Activated CD8-positive, alpha-beta T cell treated with anti-CD3 and anti-CD28 coated beads for 36 hours (primary cell): ENCODE results near the gene SLC12A5. TPM values are rescaled to one million over a fixed set of nuclear protein-coding genes. Genes with fewer than 3 reads are reported as not detected.
"Not testable (repeated sequence)": the region's sequence is repeated elsewhere in the genome, so short reads cannot be mapped to it uniquely, and the experiment has no call there.

Experiments
- ATAC-seq: fragments of 200-7000 bp; cut with Tn5 transposase; one replicate; pipeline ENCODE4 v1.10.0; 2021; ENCODE audit warnings: mild to moderate bottlenecking, moderate library complexity
- CTCF ChIA-PET: fragments of 350-600 bp; sonication (Branson Sonifier 250); formaldehyde crosslinking; loops from one replicate; lab custom pipeline; 2021; ENCODE audit warnings: antibody characterized with exemption; lab: Charles Lee
- POLR2A ChIA-PET: fragments of 350-600 bp; sonication (Branson Sonifier 250); formaldehyde crosslinking; loops from one replicate; lab custom pipeline; 2021; ENCODE audit warnings: antibody characterized with exemption; lab: Charles Lee
- DNase-seq: peaks from one replicate; pipeline ENCODE4 v3.0.0-alpha.2; 2020
- H3K27ac Mint-ChIP-seq: one replicate; pipeline ENCODE4 v1.8.0; 2021; ENCODE audit warnings: mild to moderate bottlenecking, mixed read lengths
- H3K27me3 Mint-ChIP-seq: one replicate; pipeline ENCODE4 v1.8.0; 2021; ENCODE audit warnings: mixed read lengths
- H3K36me3 Mint-ChIP-seq: one replicate; pipeline ENCODE4 v1.8.0; 2021; ENCODE audit warnings: low read depth, mixed read lengths
- H3K4me1 Mint-ChIP-seq: one replicate; pipeline ENCODE4 v1.8.0; 2021; ENCODE audit warnings: low read depth, mixed read lengths
- H3K4me3 Mint-ChIP-seq: one replicate; pipeline ENCODE4 v1.8.0; 2021; ENCODE audit warnings: mild to moderate bottlenecking, moderate library complexity, mixed read lengths
- H3K9me3 Mint-ChIP-seq: one replicate; pipeline ENCODE4 v1.8.0; 2021; ENCODE audit warnings: mixed read lengths
- intact Hi-C: fragments of 100-400 bp; cut with micrococcal nuclease; formaldehyde crosslinking; loops from one replicate; pipeline ENCODE4 v1.10.0; 2022
- total RNA-seq, 2 experiments: library from RNA; stranded (reverse); gene quantifications; one replicate each; pipeline ENCODE4 v1.2.3, GENCODE V29; 2021
- TF ChIP-seq, protein P1 (sequence below): fragments of 200-600 bp; IDR thresholded peaks from one replicate; pipeline ENCODE4 v1.8.0; 2022; ENCODE audit warnings: antibody characterized with exemption, mild to moderate bottlenecking

The SLC12A5 gene
- total RNA-seq, 2 experiments from 2014 or later = 0.43 TPM; not detected in 1

DNA sequence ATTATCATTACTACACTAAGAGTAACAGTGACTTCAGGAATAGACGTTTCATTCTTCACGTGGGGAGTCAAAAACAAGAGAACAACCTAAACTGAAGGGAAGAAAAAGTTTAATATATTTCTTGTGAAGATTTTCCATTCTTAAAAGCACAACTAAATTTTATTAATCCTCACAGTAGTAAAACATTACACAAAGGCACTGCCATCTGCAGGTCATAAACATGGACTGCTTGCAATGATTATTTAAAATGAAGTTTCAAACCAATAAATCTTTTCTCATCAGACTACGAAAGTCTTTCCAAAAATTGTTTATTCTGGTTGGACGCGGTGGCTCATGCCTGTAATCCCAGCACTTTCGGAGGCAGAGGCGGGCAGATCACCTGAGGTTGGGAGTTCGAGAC lies 58.1 kb downstream of the SLC12A5 start:
- DNase-seq (no peak), ATAC-seq (no peak)
- Mint-ChIP-seq H3K4me3 (no peak overlapping the region), H3K4me1 (peaks cover 64% of the 10 kb centered on the region), H3K27me3 (no peaks in the 10 kb centered on the region), H3K9me3 (no peaks in the 10 kb centered on the region), H3K27ac (no peak overlapping the region), H3K36me3 (peaks cover 7% of the 10 kb centered on the region)
- CTCF ChIA-PET = interaction anchor here (1.0 to 3.1 kb wide), 6 partner anchors 64 to 117 kb away, joined by 3 to 19 read pairs (median 6); no protein-coding TSS in a partner anchor
- TF ChIP-seq, protein P1, sequence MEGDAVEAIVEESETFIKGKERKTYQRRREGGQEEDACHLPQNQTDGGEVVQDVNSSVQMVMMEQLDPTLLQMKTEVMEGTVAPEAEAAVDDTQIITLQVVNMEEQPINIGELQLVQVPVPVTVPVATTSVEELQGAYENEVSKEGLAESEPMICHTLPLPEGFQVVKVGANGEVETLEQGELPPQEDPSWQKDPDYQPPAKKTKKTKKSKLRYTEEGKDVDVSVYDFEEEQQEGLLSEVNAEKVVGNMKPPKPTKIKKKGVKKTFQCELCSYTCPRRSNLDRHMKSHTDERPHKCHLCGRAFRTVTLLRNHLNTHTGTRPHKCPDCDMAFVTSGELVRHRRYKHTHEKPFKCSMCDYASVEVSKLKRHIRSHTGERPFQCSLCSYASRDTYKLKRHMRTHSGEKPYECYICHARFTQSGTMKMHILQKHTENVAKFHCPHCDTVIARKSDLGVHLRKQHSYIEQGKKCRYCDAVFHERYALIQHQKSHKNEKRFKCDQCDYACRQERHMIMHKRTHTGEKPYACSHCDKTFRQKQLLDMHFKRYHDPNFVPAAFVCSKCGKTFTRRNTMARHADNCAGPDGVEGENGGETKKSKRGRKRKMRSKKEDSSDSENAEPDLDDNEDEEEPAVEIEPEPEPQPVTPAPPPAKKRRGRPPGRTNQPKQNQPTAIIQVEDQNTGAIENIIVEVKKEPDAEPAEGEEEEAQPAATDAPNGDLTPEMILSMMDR = peak; percentile 51
- POLR2A ChIA-PET = interaction anchor here (1.2 kb wide), 1 partner anchor 13 kb away, joined by 3 read pairs; no protein-coding TSS in a partner anchor
- intact Hi-C loops = loop anchor here (5.0 kb wide), 1 partner anchor 65 kb away; no protein-coding TSS in a partner anchor

DNA sequence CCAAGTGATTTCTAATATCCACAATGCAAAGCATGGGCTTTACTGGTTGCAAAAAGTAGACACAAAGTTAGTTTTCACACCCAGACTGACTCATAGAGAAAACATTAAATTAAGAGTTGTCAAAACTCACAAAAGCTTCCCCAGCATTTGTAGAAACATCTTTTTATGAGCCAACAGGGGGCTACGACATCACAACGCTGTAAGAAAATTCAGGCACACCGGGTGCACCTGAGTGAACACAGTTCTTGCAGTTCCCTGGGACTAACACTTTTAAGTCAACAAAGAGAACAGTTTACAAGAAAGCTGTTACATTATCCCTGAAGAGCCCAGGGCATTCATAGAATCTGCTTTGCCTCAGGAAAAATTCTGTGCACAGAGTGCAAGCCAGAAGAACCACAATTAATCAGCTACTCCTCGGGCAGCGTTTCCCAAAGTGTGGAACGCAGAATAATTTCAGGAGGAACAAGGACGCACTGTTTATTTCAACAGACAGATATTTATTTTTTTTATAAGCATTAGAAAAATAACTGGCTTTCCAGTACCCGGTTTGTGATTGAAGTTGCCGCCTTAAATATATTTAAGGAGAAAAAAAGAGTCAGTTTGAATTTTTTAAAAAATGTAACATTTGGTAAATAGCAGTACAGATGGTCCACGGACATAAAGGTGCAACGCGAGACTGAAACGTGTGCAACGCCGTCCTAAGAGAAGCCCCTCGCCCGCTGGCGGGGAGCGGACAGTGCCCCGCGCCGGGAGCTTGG lies 59.6 kb downstream of the SLC12A5 start:
- Mint-ChIP-seq H3K4me1 (peaks cover 55% of the 10 kb centered on the region), H3K27ac (peak overlapping the region; percentile 88), H3K4me3 (peak overlapping the region; percentile 79), H3K36me3 (peaks cover 7% of the 10 kb centered on the region), H3K27me3 (no peaks in the 10 kb centered on the region), H3K9me3 (no peaks in the 10 kb centered on the region)
- TF ChIP-seq, protein P1 = peak; percentile 35
- ChIA-PET CTCF (interaction anchor here (0.7 to 2.4 kb wide), 10 partner anchors 8 to 118 kb away, joined by 3 to 13 read pairs (median 4); no protein-coding TSS in a partner anchor), POLR2A (interaction anchor here (0.8 to 1.5 kb wide), 2 partner anchors 10 to 18 kb away, joined by 4 to 5 read pairs; no protein-coding TSS in a partner anchor)
- intact Hi-C loops = loop anchor here (5.0 kb wide), 1 partner anchor 66 kb away; no protein-coding TSS in a partner anchor
- peak; percentile 26 for DNase-seq
- no peak for ATAC-seq

DNA sequence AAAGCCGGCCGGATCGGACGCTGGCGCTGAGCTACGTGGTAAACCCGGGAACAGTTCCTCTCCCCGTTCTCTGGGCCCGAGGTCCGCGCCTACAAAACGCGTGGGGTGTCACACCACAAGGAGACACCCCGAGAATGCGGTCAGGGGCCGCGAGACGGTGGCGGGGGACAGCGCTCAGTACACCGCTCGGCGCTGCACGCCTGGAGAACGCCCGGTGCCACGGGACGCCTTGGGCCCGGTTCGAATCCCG lies 60.1 kb downstream of the SLC12A5 start:
- POLR2A ChIA-PET = interaction anchor here (1.5 kb wide), 1 partner anchor 10 kb away, joined by 5 read pairs; no protein-coding TSS in a partner anchor
- DNase-seq = peak; percentile 68
- TF ChIP-seq, protein P1 = no peak
- H3K27me3 Mint-ChIP-seq = no peaks in the 10 kb centered on the region
- peak overlapping the region; percentile 88 for H3K27ac Mint-ChIP-seq
- H3K4me3 Mint-ChIP-seq = peak overlapping the region; percentile 79
- intact Hi-C loops = loop anchor here (5.0 kb wide), 1 partner anchor 67 kb away; no protein-coding TSS in a partner anchor
- H3K36me3 Mint-ChIP-seq = peaks cover 7% of the 10 kb centered on the region
- CTCF ChIA-PET = interaction anchor here (0.7 to 2.4 kb wide), 6 partner anchors 9 to 119 kb away, joined by 3 to 13 read pairs (median 6); no protein-coding TSS in a partner anchor
- ATAC-seq = no peak
- H3K9me3 Mint-ChIP-seq = no peaks in the 10 kb centered on the region
- peaks cover 52% of the 10 kb centered on the region for H3K4me1 Mint-ChIP-seq

DNA sequence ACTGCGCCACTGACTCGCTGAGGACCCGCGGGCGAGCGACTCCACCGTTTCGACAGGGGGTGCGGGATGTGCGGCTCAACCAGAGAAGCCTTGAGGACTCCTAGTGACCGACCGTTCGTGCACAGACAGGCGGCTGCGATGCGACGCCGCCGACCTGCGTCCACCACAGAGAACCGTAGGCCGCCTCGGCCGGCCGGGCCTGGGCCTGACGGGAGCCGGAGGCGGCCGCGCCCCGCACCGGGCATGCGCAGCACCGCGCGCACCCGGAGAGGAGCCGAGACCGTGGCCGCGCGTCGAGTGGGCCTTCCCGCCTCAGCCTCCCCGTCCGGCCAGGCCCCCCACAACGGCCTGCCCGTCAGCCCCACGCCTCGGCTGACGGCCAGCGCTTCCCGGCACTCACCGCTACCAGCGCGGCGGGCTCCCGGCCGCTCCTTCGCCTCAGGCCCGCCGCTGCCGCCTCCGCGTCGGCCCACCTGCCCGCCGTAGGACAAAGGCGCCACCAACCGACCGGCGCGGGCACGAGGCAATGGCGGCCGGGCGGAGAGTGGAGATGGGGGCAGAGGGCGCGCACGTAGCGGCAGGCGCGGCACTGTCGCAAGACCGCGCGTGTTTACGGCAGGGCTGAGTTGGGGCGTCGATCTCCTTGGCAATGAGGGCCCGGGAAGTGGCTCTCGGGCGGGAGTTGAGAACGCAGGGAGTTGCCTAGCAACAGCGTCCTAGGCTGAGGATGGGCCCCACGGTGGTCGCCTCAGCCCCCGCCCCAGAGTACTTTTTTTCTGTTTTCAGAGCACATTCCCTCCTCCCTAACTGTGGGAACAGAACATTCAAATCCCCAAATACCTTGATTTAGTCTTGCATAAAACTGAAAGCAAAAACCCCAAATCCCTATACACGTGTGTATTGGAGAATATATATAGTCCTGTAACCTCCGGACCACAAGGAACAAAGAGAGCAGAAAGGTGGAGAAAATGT lies 60.7 kb downstream of the SLC12A5 start, which contains the start of gene NCOA5:
TSS of gene NCOA5 (minus strand) at position 546 of the 972 bp plus-strand sequence. CDS start 10,538 bp downstream, outside the sequence.
- ChIA-PET CTCF (interaction anchor here (2.1 to 2.4 kb wide), 3 partner anchors 67 to 119 kb away, joined by 8 to 13 read pairs (median 12); no protein-coding TSS in a partner anchor), POLR2A (no interaction called here)
- H3K36me3 Mint-ChIP-seq = peaks cover 7% of the 10 kb centered on the region
- DNase-seq (peak; percentile 96), ATAC-seq (peak; percentile 93)
- intact Hi-C loops = loop anchor here (5.0 kb wide), 1 partner anchor 67 kb away; no protein-coding TSS in a partner anchor
- no peaks in the 10 kb centered on the region for H3K9me3 Mint-ChIP-seq
- H3K27ac Mint-ChIP-seq = peak within 1 kb of the TSS; percentile 88
- peak within 1 kb of the TSS; percentile 79 for H3K4me3 Mint-ChIP-seq
- peaks cover 46% of the 10 kb centered on the region for H3K4me1 Mint-ChIP-seq
- H3K27me3 Mint-ChIP-seq = no peaks in the 10 kb centered on the region
- TF ChIP-seq, protein P1 = peak; percentile 42

DNA sequence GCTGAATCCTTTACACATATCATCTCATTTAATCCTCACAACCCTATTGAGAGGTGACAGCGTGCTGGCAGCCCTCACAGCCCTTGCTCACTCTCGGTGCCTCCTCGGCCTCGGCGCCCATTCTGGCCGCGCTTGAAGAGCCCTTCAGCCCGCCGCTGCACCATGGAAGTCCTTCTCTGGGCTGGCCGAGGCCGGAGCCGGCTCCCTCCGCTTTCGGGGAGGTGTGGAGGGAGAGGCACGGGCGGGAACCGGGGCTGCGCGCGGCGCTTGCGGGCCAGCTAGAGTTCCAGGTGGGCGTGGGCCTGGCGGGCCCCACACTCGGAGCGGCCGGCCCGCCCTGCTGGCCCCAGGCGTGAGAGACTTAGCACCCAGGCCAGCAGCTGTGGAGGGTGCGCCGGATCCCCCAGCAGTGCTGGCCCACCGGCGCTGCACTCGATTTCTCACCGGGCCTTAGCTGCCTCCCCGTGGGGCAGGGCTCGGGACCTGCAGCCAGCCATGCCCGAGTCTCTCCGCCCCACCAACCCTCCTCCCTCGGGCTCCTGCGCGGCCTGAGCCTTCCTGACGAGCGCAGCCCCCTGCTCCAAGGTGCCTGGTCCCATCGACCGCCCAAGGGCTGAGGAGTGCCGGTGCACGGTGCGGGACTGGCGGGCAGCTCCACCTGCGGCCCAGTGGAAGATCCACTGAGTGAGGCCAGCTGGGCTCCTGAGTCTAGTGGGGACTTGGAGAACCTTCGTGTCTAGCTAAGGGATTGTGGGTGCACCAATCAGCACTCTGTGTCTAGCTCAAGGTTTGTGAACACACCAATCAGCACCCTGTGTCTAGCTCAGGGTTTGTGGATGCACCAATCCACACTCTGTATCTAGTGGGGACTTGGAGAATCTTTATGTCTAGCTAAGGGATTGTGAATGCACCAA lies 62.9 kb downstream of the SLC12A5 start:
- H3K4me3 Mint-ChIP-seq, H3K9me3 Mint-ChIP-seq, H3K27ac Mint-ChIP-seq, H3K27me3 Mint-ChIP-seq, H3K36me3 Mint-ChIP-seq, DNase-seq, intact Hi-C loops, POLR2A ChIA-PET, ATAC-seq: not testable (repeated sequence)
- peaks cover 27% of the 10 kb centered on the region for H3K4me1 Mint-ChIP-seq
- CTCF ChIA-PET = interaction anchor here (1.8 kb wide), 1 partner anchor 69 kb away, joined by 4 read pairs; no protein-coding TSS in a partner anchor
